ENCODE measurements around the gene PLCB1.

PLCB1 gene

GRCh38 chr20:8187740-8188139 lies 55.7 kb downstream of the PLCB1 start:
- no peak for TF ChIP-seq CTCF (IDR thresholded peaks at IDR 0.05)

- no peak for TF ChIP-seq CTCF (IDR thresholded peaks at IDR 0.05)
Observed at GRCh38 chr20:8190043-8190880, 58.2 kb downstream of the PLCB1 start.

GRCh38 chr20:8194721-8195120 lies 62.7 kb downstream of the PLCB1 start:
- TF ChIP-seq CTCF (IDR thresholded peaks at IDR 0.05): no peak

GRCh38 chr20:8196096-8196495 lies 64.0 kb downstream of the PLCB1 start:
- TF ChIP-seq CTCF (IDR thresholded peaks at IDR 0.05): no peak

- no peak for TF ChIP-seq CTCF (IDR thresholded peaks at IDR 0.05)
Observed at GRCh38 chr20:8200220-8200619, 68.2 kb downstream of the PLCB1 start.

GRCh38 chr20:8203366-8203765 lies 71.3 kb downstream of the PLCB1 start:
- no peak for TF ChIP-seq CTCF (IDR thresholded peaks at IDR 0.05)

- TF ChIP-seq CTCF (IDR thresholded peaks at IDR 0.05): no peak
Observed at GRCh38 chr20:8205996-8206395, 73.9 kb downstream of the PLCB1 start.

Data from LNCAP (cell line).